NT2/D1 (cell line): ENCODE data around the gene IL15RA.

ENCODE experiments used
- SUZ12 ChIP-seq: IDR thresholded peaks from 2 replicates; pipeline ENCODE4 v1.6.1; 2011; ENCODE audit not compliant: insufficient read length, insufficient read depth; ENCODE audit errors: extremely low read depth
- YY1 ChIP-seq: IDR thresholded peaks from 2 replicates; pipeline ENCODE4 v1.6.1; 2011; ENCODE audit not compliant: insufficient read length, insufficient read depth
- ZNF274 ChIP-seq: IDR thresholded peaks from 2 replicates; pipeline ENCODE4 v1.6.1; 2011; ENCODE audit warnings: mild to moderate bottlenecking, low read depth, low read length

DNA sequence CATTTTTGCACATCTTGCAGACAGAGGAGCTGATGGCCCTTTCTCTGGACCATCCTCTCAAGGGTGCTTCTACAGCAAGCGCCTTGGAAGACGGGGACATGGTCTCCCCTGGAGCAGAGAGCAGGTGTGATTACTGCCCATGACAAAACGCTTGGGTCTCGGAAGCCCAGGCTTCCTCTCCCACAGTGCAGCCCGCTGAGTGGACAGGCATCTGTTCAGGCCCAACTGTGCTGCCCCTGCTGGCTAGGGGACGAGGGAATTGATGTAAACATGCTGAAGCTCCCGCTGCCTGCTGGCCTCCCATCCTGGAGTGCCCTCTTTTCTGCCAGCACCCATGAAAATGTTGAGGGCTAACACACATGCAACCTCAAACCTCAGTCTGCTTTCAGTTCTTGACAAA lies 14.3 kb downstream of the IL15RA start:
- TF ChIP-seq YY1 (no peak), SUZ12 (no peak), ZNF274 (no peak)
